ENCODE measurements around the gene GOLGA1.

Gene GOLGA1

GRCh38 chr9:124882231-124882630, 58.7 kb downstream of the GOLGA1 start:
- ATAC-seq (no peak), DNase-seq (no peak)

DNA sequence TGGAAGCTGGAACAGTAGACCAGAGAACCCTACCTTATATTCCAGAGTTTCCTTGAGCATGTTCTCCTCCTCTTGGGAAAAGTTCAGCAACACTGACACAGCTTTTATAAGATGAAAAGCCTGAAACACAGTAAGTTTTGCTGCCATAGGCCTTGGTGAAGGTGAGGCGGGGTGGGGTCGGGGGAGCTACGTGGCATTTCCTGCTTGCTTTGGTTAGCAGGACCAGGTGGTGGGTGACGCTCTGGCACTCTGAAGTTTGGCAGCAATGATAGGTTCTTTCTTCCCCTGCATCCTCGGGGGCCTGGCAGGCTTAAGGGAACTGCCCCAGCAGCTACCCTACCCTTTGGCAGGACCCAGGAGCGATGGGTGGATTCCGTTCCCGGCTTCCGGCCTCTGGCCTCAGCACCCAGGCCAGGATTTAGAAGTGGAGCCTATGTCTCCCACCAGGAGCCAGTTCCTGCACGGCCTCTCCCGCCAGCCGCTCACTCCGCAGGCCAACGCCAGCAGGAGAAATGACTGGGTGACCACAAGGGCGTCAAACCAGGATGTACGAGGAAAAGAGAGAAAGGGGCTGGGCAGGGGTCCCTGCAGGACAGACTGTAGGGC, 59.6 kb downstream of the GOLGA1 start:
- ATAC-seq (no peak), DNase-seq (no peak)

- no peak for DNase-seq
- no peak for ATAC-seq
These were observed 60.4 kb downstream of the GOLGA1 start for GRCh38 chr9:124880501-124880900.

DNA sequence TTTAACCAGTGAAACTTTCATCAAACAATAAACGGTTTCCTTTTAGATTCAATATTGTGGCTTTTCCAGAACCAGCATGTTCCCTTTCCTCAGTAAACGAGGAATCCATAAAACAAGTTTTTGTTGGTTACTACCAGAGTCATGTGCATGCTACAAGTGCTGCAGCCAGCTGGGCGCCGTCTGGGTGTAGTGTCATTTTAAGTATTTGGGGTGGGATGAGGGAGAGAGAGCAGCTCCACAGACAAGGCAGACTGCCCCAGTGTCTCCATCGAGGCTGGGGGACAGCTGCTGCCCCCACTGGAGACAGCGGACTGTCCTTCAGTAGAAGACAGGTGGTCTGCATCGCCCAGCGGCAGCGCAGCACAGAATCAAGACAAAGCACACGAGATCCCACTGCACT, 61.7 kb downstream of the GOLGA1 start:
- DNase-seq (no peak), ATAC-seq (no peak)

DNA sequence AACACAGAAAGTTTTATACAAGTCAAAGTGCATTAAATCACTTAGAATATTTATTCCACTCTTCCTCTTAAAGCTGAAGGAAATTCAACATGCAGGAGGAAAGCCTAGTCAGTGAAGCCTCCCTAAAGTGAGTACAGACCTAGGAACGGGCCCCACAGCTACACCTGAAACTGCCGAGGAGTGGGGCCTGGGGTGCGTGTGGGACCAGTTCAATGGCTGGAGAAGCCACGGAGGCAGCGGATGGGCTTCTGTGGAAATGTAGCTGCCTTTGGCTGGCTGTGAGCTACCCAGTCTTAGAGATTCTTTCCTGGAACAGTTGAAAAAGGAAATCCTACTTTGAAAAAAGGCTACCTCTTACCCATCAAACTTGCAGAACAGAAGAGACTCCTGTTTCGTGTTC, 62.4 kb downstream of the GOLGA1 start:
- ATAC-seq, result no peak
- no peak for DNase-seq

DNA sequence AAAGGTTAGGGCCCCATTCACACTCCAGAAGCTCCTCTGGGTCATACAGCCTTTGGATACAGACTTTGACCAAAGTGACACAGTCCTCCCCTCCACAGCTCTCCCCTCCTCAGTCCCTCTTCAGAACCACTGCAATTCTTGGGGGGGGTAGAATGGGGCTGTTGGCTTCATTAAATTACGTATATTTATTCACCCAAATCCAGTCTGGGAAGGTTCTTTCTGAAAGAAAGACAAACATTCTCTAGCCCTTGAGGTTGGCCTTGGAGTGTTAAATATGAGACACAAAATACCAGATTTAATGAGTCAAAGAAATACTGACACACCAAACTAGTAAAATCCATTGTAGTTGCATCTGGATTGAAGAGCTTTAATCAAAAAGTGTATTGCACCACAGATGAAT, 62.9 kb downstream of the GOLGA1 start:
- no peak for DNase-seq
- no peak for ATAC-seq

GRCh38 chr9:124877021-124877782, 63.7 kb downstream of the GOLGA1 start:
- ATAC-seq (no peak), DNase-seq (no peak)

- DNase-seq (no peak), ATAC-seq (no peak)
These were observed 65.4 kb downstream of the GOLGA1 start for GRCh38 chr9:124875501-124875900.

DNA sequence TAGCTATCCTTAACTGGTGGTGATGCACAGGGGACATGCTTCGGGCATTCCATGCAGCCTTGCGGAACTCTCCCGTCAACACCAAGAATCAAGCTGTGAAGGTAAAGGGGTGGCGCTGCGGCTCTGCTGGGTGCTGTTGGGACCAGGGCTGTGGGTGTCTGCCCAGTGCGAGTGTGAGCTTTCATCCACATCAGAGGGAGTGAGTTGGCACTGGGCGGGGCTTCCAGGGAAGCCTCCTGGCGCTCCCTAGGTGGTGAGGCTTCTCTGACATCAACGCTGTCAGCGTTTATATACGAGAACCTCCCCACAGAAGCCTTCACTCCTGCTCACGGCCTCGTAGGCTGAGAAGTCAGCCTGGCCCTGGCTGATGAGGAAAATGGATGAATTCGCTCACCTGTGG, 67.2 kb downstream of the GOLGA1 start:
- ATAC-seq, result no peak
- no peak for DNase-seq

DNA sequence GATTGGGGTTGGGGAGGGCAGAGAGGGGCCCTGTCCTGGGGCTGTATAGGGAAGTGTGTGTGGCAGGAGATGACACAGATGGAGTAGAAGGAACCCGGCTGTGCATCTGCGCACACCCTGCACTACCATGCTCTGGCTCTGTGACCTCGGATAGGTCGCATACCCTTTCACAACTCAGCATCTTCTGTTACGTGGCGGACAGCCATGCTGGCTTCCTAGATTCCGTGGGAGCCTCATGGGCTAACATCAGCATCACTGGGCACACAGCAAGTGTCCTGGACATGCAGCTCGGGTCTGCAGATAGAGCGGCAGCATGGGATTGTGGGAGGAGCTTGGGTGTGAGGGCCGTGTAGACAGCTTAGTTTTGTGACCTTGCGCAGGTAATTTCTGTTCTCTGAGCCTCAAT, 69.7 kb downstream of the GOLGA1 start:
- ATAC-seq, result no peak
- DNase-seq, result no peak

DNA sequence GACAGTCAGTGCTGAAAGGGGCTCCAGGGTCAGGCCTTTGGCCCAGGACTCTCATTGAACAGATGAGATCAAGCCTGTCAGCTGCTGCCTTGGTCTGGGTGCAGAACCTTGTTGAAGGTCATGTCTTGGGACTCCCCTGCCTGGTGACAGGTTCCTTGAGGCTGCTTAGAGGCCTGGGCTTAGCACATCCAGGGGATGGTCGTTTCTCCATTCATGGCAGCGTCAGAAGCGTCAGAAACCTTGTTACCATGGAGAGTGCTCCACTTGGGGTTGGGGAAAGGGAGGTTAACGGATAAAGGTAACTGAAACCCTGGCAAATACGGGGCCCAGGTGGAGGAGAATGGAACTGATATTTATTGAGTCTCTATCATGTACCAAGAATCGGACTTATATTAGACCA, 70.2 kb downstream of the GOLGA1 start:
- DNase-seq (no peak), ATAC-seq (no peak)

DNA sequence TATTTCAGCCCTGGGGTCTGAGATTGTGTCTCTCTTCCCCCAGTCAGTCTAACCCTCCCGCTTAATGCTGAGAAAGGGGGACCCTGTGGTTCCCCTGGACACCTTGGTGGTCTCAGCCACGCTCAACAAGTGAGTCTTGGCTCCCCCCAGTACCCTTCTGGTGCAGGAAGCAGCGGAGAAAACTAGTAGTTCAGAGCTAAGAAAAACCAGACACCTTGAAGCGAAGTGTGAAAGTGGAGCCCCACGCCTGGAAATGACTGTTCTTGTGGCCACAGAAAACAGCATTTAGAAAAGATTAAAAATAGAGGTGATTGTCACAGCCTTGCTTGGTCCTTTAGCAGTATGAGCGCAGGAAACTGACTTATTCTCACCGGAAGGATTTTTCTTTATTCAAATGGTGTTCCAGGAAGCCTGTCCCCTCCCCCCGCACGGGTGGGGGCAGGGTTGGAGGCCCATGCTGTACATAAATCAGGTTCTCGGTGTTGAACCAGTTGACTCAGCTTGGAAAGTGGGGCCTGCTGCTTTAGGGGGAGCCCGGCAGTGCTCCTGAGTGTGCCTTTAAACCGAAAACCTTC, 70.8 kb downstream of the GOLGA1 start:
- DNase-seq, result peak; percentile 89
- ATAC-seq, result peak; percentile 63

DNA sequence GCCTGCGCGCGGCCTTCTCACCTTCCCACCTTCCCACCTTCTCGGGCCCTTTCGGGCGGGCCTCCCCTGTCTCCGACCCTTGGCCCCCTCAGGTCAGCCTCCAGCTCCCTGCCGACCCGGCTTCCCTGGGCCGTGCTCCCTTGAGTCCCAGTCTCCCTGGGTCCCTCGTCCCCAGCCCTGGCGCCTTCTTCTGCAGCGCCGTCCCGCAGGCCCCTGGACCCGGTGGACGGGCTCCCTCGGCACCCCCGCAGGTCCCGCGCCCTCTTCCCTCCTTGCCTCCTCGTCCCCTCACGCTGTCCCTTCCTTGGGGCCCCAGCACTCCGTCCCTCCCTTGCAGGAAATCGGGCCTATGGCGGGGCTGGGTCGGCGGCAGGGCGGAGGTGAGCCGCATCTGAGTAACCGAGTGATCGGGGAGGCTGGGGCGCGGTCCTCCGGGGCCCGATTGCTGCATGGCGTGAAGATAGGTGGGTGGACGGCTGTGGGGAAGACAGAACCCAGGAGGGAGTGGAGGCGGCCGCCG, 71.4 kb downstream of the GOLGA1 start:
- DNase-seq, result peak; percentile 54
- ATAC-seq, result no peak

DNA sequence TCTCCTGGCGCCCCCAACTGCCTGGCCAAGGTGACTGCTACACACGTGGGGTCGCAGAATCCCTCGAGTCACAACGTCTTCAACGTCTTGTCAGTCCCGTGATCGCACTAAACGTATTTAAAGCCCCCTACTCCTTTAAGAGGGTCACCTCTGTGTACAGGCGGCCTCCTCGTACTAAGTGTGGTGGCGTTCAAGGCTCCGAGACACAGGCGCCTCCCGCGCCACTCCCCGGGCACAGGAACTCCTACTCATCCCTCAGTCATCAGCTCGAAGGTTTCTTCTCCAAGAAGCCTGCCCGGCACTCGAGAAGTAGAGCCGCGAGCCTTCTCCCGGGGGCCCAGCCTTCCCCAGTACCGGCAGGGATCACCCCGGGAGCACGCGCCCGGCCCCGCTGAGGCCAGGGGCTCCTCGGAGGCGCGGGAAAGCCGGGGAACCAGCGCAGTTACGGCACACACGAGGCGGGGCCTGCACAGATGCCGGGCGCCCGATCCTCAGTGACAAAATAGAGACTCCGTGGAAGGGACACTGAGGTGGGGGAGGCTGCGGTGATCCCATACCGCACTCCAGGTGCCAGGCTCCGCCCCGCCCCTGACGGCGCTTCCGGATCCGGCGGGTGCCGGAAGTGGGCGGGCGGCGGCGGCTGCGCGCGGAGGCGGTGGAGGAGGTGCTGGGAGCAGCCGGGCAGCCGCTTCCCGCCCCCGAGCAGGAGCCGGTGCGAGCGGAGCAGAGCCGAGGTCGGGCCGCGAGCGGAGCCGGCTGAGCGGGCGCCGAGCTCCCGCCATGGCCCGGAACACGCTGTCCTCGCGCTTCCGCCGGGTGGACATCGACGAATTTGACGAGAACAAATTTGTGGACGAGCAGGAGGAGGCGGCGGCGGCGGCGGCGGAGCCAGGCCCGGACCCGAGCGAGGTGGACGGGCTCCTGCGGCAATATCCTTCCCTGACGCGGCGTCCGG, 72.1 kb downstream of the GOLGA1 start:
- peak; percentile 81 for ATAC-seq
- peak; percentile 95 for DNase-seq

DNA sequence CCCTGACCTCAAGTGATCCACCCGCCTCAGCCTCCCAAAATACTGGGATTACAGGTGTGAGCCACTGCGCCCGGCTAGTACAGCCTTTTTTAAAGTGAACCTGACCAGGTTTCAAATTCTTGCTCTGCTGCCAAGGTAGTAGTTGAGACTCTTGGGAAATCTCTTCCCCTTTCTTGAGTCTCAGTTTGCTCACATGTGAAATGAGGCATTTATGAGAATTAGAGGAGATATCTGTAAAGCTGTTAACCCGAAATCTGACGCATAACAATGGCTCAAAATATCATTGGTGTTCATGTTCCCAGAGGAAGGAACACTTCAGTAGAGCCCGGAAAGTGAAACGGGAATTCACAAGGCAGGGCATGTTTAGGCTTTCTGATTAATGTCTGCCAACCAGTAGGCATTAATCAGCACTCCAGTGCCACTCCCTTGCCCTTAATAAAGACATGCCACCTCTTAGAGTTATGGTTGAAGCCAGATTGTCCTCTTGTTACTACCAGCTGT, 77.5 kb downstream of the GOLGA1 start:
- DNase-seq (no peak), ATAC-seq (no peak)

DNA sequence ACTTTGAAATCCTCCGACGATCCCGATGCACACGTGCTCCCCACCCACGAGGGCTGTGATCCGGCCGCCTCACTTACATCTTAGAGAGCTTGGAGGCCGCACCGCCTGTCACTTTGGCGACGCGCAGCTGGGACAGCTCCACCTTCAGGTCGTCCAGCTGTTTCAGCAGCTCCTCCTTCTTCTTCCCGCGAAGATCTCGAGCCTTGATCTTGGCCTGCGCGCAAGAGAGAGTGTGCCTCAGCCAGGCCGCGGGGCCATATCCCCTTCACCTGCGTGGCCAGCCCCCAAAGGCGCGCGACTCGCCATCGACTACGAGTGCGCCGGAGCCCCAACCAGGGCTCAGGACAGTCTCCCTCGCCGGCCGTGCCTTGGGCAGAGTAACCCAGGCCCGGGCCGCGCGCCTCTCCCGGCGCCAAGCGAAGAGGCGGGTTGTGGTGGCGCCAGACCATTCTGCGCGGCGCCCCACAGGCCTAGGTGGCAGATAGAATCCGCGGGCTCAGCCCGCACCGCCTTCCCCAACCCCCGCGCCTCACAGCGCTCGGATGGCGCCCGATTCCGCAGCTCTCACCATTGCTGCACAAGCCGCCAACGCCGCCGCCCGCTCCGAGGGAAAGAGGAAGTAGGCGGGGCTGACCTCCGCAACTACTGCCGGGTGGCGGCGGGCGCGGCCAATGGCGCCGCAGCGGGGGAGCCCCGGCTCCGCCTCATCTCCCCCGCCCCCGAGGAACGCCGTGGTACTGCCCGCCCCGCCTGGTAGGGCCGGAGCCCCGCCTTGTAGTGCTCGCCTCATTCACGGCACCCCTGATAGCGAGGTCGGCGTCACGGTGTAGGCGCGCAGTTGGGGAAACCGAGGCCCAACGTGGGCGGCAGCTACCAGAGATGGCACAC, 79.3 kb downstream of the GOLGA1 start, which contains the start of the genes ARPC5L and RPL35:
Gene ARPC5L, plus strand, starts transcription at position 789 of the 888 bp plus-strand sequence. CDS start 7,161 bp downstream, outside the sequence.
Gene RPL35, minus strand, starts transcription at position 616 of the 888 bp plus-strand sequence. Its CDS starts 45 bp downstream, at position 571.
- ATAC-seq, result peak; percentile 96

DNA sequence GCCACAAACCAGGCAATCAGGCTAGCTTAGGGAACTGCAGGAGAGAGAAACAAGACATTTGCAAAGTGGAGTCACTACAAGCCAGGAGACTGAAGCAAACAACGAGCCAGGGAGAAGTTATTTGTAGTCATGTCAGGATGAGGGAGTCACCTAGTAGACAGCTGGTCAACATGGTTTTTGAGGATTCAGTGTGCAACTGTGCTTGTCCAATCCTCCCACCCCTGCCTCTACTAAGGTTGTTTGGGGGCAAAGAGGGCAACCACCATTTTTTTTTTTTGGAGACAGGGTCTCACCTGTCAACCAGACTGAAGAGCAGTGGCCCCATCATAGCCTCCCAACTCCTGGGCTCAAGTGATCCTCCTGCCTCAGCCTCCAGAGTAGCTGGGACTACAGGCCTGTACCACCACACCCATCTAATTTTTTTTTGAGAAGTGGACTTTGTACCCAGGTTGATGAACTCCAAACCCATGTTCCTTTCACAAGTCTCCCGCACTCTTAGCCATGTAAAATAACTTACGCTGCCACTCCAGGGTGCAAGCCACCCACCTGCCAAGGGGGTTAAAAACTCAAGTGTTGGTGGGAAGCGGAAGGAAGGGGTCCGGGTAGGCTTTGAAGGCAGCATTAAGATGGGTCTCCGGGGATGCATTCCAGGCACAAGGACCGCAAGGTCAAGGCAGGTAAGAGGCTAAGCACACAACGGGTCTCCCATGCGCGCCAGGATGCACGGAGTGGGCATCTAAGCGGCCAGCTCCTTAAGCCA, 80.1 kb downstream of the GOLGA1 start:
- ATAC-seq (no peak), DNase-seq (no peak)

More for the DNA sequence above, 79.3 kb downstream of the GOLGA1 start, which contains the start of the genes ARPC5L and RPL35:
- peak; percentile 97 for DNase-seq

- DNase-seq (no peak), ATAC-seq (no peak)
These were observed 80.9 kb downstream of the GOLGA1 start for GRCh38 chr9:124859803-124860581.
